ENCODE results near the gene ASPG.
A peak's percentile ranks its signal among the peaks of the same experiment; 100 is the strongest.

ASPG gene

GRCh38 chr14:104085032-104085888, at the start of gene ASPG:
Gene ASPG (plus strand): TSS chr14:104085700. CDS start chr14:104085771, 71 bp downstream.
- peak; percentile 35 for DNase-seq

GRCh38 chr14:104036212-104036611, 49.3 kb upstream of the ASPG start:
- DNase-seq: no peak

GRCh38 chr14:104037074-104037473, 48.4 kb upstream of the ASPG start:
- DNase-seq: no peak

GRCh38 chr14:104037903-104038302, 47.6 kb upstream of the ASPG start:
- DNase-seq: no peak

GRCh38 chr14:104039214-104039613, 46.3 kb upstream of the ASPG start:
- DNase-seq: no peak

- DNase-seq: no peak
Observed at GRCh38 chr14:104040539-104040938, 45.0 kb upstream of the ASPG start.

GRCh38 chr14:104041430-104042104, 43.9 kb upstream of the ASPG start:
- no peak for DNase-seq

GRCh38 chr14:104044016-104044415, 41.5 kb upstream of the ASPG start:
- no peak for DNase-seq

- DNase-seq: no peak
Observed at GRCh38 chr14:104047761-104048160, 37.7 kb upstream of the ASPG start.

- no peak for DNase-seq
Observed at GRCh38 chr14:104048758-104049507, 36.6 kb upstream of the ASPG start.

- DNase-seq: no peak
Observed at GRCh38 chr14:104049576-104050240, 35.8 kb upstream of the ASPG start.

- DNase-seq: no peak
Observed at GRCh38 chr14:104051092-104051813, 34.2 kb upstream of the ASPG start.

GRCh38 chr14:104054222-104054905, 31.1 kb upstream of the ASPG start:
- DNase-seq: no peak

GRCh38 chr14:104062281-104062680, 23.2 kb upstream of the ASPG start:
- DNase-seq: no peak

GRCh38 chr14:104064003-104064402, 21.5 kb upstream of the ASPG start:
- DNase-seq: no peak

GRCh38 chr14:104066279-104066678, 19.2 kb upstream of the ASPG start:
- DNase-seq: no peak

- no peak for DNase-seq
Observed at GRCh38 chr14:104066719-104067295, 18.7 kb upstream of the ASPG start.

- no peak for DNase-seq
Observed at GRCh38 chr14:104069541-104069940, 16.0 kb upstream of the ASPG start.

- DNase-seq: no peak
Observed at GRCh38 chr14:104072586-104072985, 12.9 kb upstream of the ASPG start.

GRCh38 chr14:104073764-104074163, 11.7 kb upstream of the ASPG start:
- no peak for DNase-seq

GRCh38 chr14:104075530-104076151, 9.9 kb upstream of the ASPG start:
- DNase-seq: no peak
